Astrocyte (in vitro differentiated cells and primary cell): ENCODE results near the gene CDH13. TPM values are rescaled to one million over a fixed set of nuclear protein-coding genes. Genes with fewer than 3 reads are reported as not detected.

ENCODE experiments used
- DNase-seq: peaks from one replicate; pipeline ENCODE4 v3.0.0-alpha.2; 2010; ENCODE audit warnings: low read depth
- FAIRE-seq: peaks from 2 replicates; lab custom pipeline; 2011; peaks lifted over from hg19 to GRCh38; lab: Jason Lieb, UNC
- H2AFZ ChIP-seq: 2 replicates; pipeline ENCODE4 v1.6.0; 2012; ENCODE audit warnings: low read depth, low read length, inconsistent platforms
- H3K27ac ChIP-seq: 2 replicates; pipeline ENCODE4 v1.5.1; 2011; ENCODE audit warnings: low read depth, low read length, inconsistent platforms
- H3K27me3 ChIP-seq: 2 replicates; pipeline ENCODE4 v1.6.0; 2011; ENCODE audit warnings: low read length, inconsistent platforms; ENCODE audit not compliant: insufficient read depth
- H3K36me3 ChIP-seq: 2 replicates; pipeline ENCODE4 v1.5.1; 2011; ENCODE audit warnings: low read length, inconsistent platforms; ENCODE audit not compliant: insufficient read depth
- H3K4me1 ChIP-seq: 2 replicates; pipeline ENCODE4 v1.5.1; 2011; ENCODE audit warnings: low read length, inconsistent platforms; ENCODE audit not compliant: insufficient read depth
- H3K4me2 ChIP-seq: 2 replicates; pipeline ENCODE4 v1.6.0; 2012; ENCODE audit warnings: low read length, inconsistent platforms
- H3K4me3 ChIP-seq: 2 replicates; pipeline ENCODE4 v1.5.1; 2011; ENCODE audit warnings: low read depth, mild to moderate bottlenecking, low read length, inconsistent platforms; ENCODE audit not compliant: insufficient read depth
- H3K79me2 ChIP-seq: 2 replicates; pipeline ENCODE4 v1.6.0; 2012; ENCODE audit warnings: mild to moderate bottlenecking, low read length, inconsistent platforms; ENCODE audit not compliant: insufficient read depth
- H3K9ac ChIP-seq: 2 replicates; pipeline ENCODE4 v1.6.0; 2012; ENCODE audit warnings: mild to moderate bottlenecking, low read length, inconsistent platforms
- H3K9me3 ChIP-seq: 2 replicates; pipeline ENCODE4 v1.5.1; 2012; ENCODE audit warnings: low read depth, mild to moderate bottlenecking, low read length, inconsistent platforms; ENCODE audit not compliant: insufficient read depth
- H4K20me1 ChIP-seq: 2 replicates; pipeline ENCODE4 v1.6.0; 2012; ENCODE audit warnings: low read length, inconsistent platforms; ENCODE audit not compliant: insufficient read depth
- H3K27ac Mint-ChIP-seq: one replicate; pipeline ENCODE4 v1.8.0; 2021; ENCODE audit warnings: mild to moderate bottlenecking, mixed read lengths; ENCODE audit not compliant: unreplicated experiment
- H3K27me3 Mint-ChIP-seq: one replicate; pipeline ENCODE4 v1.8.0; 2021; ENCODE audit warnings: low read depth, mixed read lengths; ENCODE audit not compliant: unreplicated experiment
- H3K36me3 Mint-ChIP-seq: one replicate; pipeline ENCODE4 v1.8.0; 2021; ENCODE audit warnings: low read depth, mixed read lengths; ENCODE audit not compliant: unreplicated experiment
- H3K4me1 Mint-ChIP-seq: one replicate; pipeline ENCODE4 v1.8.0; 2021; ENCODE audit warnings: low read depth, mixed read lengths; ENCODE audit not compliant: unreplicated experiment
- H3K4me3 Mint-ChIP-seq: one replicate; pipeline ENCODE4 v1.8.0; 2021; ENCODE audit warnings: mild to moderate bottlenecking, moderate library complexity, mixed read lengths; ENCODE audit not compliant: unreplicated experiment
- H3K9me3 Mint-ChIP-seq: one replicate; pipeline ENCODE4 v1.8.0; 2021; ENCODE audit warnings: mild to moderate bottlenecking, mixed read lengths; ENCODE audit not compliant: unreplicated experiment
- EZH2 ChIP-seq: IDR thresholded peaks from 2 replicates; pipeline ENCODE4 v1.6.1; 2012; ENCODE audit warnings: mild to moderate bottlenecking, low read length, inconsistent platforms; ENCODE audit not compliant: insufficient read depth
- total RNA-seq: library from RNA; stranded (reverse); gene quantifications from 2 replicates; pipeline ENCODE4 v1.2.1, GENCODE V29; 2021
- TF ChIP-seq, protein P1 (sequence below): IDR thresholded peaks from 2 replicates; pipeline ENCODE4 v1.5.1; 2011; ENCODE audit warnings: low read depth, mild to moderate bottlenecking, inconsistent platforms, low read length, moderate library complexity; ENCODE audit not compliant: insufficient read depth

Gene CDH13
- total RNA-seq, 1 donor from 2014 or later, result 41.7 TPM

DNA sequence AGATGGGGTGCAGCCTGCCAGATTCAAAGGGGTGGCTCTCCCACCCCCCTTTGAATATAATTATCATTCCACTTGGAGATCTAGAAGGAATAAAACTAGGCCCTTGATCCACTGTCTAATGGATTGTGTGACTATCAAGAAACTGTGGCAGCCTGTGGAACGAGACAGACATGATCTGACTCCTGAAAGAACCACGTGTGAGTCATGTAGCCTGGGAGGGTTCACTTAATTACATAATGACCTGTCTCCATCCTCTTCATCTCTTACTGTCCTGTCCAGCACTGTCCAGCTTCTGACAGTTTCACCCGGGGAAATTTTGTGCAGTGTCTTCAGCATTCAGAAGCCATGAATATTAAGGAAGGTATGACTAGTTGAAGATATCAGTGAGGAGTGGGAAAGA, 43.3 kb upstream of the CDH13 start:
- Histone ChIP-seq H3K36me3 (no peaks in the 10 kb centered on the region), H3K4me3 (no peak overlapping the region), H3K9ac (no peak overlapping the region), H3K27ac (no peak overlapping the region), H3K4me2 (no peak overlapping the region), H3K4me1 (peaks cover 11% of the 10 kb centered on the region), H2AFZ (no peak overlapping the region), H3K79me2 (no peaks in the 10 kb centered on the region), H3K27me3 (no peaks in the 10 kb centered on the region), H4K20me1 (no peaks in the 10 kb centered on the region), H3K9me3 (no peaks in the 10 kb centered on the region)
- Mint-ChIP-seq H3K9me3 (no peaks in the 10 kb centered on the region), H3K4me3 (no peak overlapping the region), H3K4me1 (peaks cover 13% of the 10 kb centered on the region), H3K36me3 (no peaks in the 10 kb centered on the region), H3K27me3 (peaks cover 5% of the 10 kb centered on the region), H3K27ac (no peak overlapping the region)
- FAIRE-seq, result no peak
- peak; percentile 39 for DNase-seq
- TF ChIP-seq, protein P1, sequence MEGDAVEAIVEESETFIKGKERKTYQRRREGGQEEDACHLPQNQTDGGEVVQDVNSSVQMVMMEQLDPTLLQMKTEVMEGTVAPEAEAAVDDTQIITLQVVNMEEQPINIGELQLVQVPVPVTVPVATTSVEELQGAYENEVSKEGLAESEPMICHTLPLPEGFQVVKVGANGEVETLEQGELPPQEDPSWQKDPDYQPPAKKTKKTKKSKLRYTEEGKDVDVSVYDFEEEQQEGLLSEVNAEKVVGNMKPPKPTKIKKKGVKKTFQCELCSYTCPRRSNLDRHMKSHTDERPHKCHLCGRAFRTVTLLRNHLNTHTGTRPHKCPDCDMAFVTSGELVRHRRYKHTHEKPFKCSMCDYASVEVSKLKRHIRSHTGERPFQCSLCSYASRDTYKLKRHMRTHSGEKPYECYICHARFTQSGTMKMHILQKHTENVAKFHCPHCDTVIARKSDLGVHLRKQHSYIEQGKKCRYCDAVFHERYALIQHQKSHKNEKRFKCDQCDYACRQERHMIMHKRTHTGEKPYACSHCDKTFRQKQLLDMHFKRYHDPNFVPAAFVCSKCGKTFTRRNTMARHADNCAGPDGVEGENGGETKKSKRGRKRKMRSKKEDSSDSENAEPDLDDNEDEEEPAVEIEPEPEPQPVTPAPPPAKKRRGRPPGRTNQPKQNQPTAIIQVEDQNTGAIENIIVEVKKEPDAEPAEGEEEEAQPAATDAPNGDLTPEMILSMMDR, result no peak
- no peak for TF ChIP-seq EZH2

DNA sequence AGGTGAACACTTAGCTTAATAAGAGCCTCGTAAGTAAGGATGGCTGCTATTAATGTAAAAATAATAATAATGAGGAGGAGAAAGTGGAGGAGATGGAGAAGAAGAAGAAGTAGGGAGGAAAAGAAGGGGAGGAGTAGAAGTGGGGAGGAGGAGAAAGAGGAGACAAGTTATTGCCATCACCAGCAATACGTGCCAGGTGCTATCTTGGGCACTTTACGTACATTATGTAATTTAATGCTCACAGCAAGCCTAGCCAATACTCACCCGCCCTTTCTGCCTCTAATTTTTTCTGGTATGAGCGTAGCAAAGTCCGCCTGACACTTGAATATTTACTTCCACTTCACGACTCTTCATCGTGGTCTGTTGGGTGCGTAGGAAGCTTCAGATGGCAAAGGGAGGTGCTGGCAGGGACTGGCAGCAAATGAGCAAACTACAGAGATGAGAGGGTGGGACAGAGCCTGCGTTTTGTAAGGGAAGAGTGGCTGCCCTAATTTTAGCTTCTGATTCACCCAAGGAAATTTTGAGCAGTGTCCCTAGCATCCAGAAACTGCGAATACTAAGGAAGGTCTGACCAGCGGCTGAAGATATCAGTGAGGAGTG, 42.1 kb upstream of the CDH13 start:
- H3K27me3 Mint-ChIP-seq, result peaks cover 3% of the 10 kb centered on the region
- peaks cover 11% of the 10 kb centered on the region for H3K4me1 ChIP-seq
- TF ChIP-seq, protein P1, result no peak
- no peak for TF ChIP-seq EZH2
- H3K9me3 ChIP-seq, result no peaks in the 10 kb centered on the region
- peaks cover 13% of the 10 kb centered on the region for H3K4me1 Mint-ChIP-seq
- H3K27ac ChIP-seq, result no peak overlapping the region
- no peaks in the 10 kb centered on the region for H3K36me3 Mint-ChIP-seq
- H4K20me1 ChIP-seq, result no peaks in the 10 kb centered on the region
- H3K27me3 ChIP-seq, result no peaks in the 10 kb centered on the region
- peak; percentile 23 for DNase-seq
- no peak overlapping the region for H3K9ac ChIP-seq
- H3K79me2 ChIP-seq, result no peaks in the 10 kb centered on the region
- H3K27ac Mint-ChIP-seq, result no peak overlapping the region
- no peak for FAIRE-seq
- no peaks in the 10 kb centered on the region for H3K36me3 ChIP-seq
- H3K4me3 ChIP-seq, result no peak overlapping the region
- no peak overlapping the region for H3K4me3 Mint-ChIP-seq
- H3K4me2 ChIP-seq, result no peak overlapping the region
- H3K9me3 Mint-ChIP-seq, result no peaks in the 10 kb centered on the region
- no peak overlapping the region for H2AFZ ChIP-seq

GRCh38 chr16:82585675-82586074, 41.1 kb upstream of the CDH13 start:
- no peaks in the 10 kb centered on the region for H3K27me3 ChIP-seq
- TF ChIP-seq, protein P1, result no peak
- no peak for TF ChIP-seq EZH2
- peak overlapping the region; percentile 0 for H3K27ac Mint-ChIP-seq
- peak overlapping the region; percentile 19 for H3K9ac ChIP-seq
- no peaks in the 10 kb centered on the region for H3K9me3 ChIP-seq
- H3K4me1 Mint-ChIP-seq, result peaks cover 13% of the 10 kb centered on the region
- no peaks in the 10 kb centered on the region for H4K20me1 ChIP-seq
- H2AFZ ChIP-seq, result no peak overlapping the region
- H3K4me3 Mint-ChIP-seq, result no peak overlapping the region
- H3K4me1 ChIP-seq, result peaks cover 11% of the 10 kb centered on the region
- no peaks in the 10 kb centered on the region for H3K36me3 Mint-ChIP-seq
- no peaks in the 10 kb centered on the region for H3K36me3 ChIP-seq
- FAIRE-seq, result peak; percentile 67
- peak; percentile 91 for DNase-seq
- H3K79me2 ChIP-seq, result no peaks in the 10 kb centered on the region
- peaks cover 10% of the 10 kb centered on the region for H3K27me3 Mint-ChIP-seq
- no peaks in the 10 kb centered on the region for H3K9me3 Mint-ChIP-seq
- H3K27ac ChIP-seq, result peak overlapping the region; percentile 80
- H3K4me2 ChIP-seq, result peak overlapping the region; percentile 52
- no peak overlapping the region for H3K4me3 ChIP-seq
